GM23338 (cell line): ENCODE results near the gene PTPRA. TPM values are rescaled to one million over a fixed set of nuclear protein-coding genes. Genes with fewer than 3 reads are reported as not detected.

ENCODE experiments used
- ATAC-seq: fragments of 200-7000 bp; cut with Tn5 transposase; 3 replicates; pipeline ENCODE4 v1.9.1; 2020
- DNase-seq: peaks from one replicate; pipeline ENCODE4 v3.0.0-alpha.2; 2015; ENCODE audit warnings: low spot score
- H2AFZ ChIP-seq: fragments of 200-600 bp; sonication (generic); 2 replicates; pipeline ENCODE4 v1.8.0; 2016; ENCODE audit warnings: antibody characterized with exemption, mild to moderate bottlenecking, moderate library complexity
- H3F3A ChIP-seq: fragments of 200-600 bp; sonication (generic); replicated peaks from 2 replicates; pipeline ENCODE4 v1.8.0; 2017; ENCODE audit warnings: antibody characterized with exemption, mixed run types, low read depth
- H3K27ac ChIP-seq: fragments of 200-600 bp; sonication (generic); 2 replicates; pipeline ENCODE4 v1.6.1; 2016; ENCODE audit warnings: low read depth
- H3K27me3 ChIP-seq: fragments of 200-600 bp; sonication (generic); 2 replicates; pipeline ENCODE4 v1.8.0; 2016; ENCODE audit warnings: mild to moderate bottlenecking, mixed run types, moderate library complexity; ENCODE audit not compliant: insufficient read depth
- H3K36me3 ChIP-seq: fragments of 200-600 bp; sonication (generic); 2 replicates; pipeline ENCODE4 v1.8.0; 2016; ENCODE audit warnings: mild to moderate bottlenecking; ENCODE audit not compliant: insufficient read depth
- H3K4me1 ChIP-seq: fragments of 200-600 bp; sonication (generic); 2 replicates; pipeline ENCODE4 v1.8.0; 2016; ENCODE audit warnings: mild to moderate bottlenecking, moderate library complexity; ENCODE audit not compliant: insufficient read depth
- H3K4me2 ChIP-seq: fragments of 200-600 bp; sonication (generic); 2 replicates; pipeline ENCODE4 v1.7.1; 2017; ENCODE audit warnings: mixed run types
- H3K4me3 ChIP-seq: fragments of 200-600 bp; sonication (generic); 2 replicates; pipeline ENCODE4 v1.6.1; 2016; ENCODE audit warnings: mixed run types
- H3K79me2 ChIP-seq: fragments of 200-600 bp; sonication (generic); replicated peaks from 2 replicates; pipeline ENCODE4 v1.8.0; 2017; ENCODE audit warnings: mild to moderate bottlenecking; ENCODE audit not compliant: insufficient read depth
- H3K9me2 ChIP-seq: fragments of 200-600 bp; sonication (generic); 2 replicates; pipeline ENCODE4 v1.8.0; 2017; ENCODE audit not compliant: insufficient read depth
- H4K20me1 ChIP-seq: fragments of 200-600 bp; sonication (generic); replicated peaks from 2 replicates; pipeline ENCODE4 v1.8.0; 2017; ENCODE audit warnings: mild to moderate bottlenecking; ENCODE audit not compliant: insufficient read depth
- H3K27ac Mint-ChIP-seq: 2 replicates; pipeline ENCODE4 v1.8.0; 2020; ENCODE audit warnings: inconsistent platforms, mild to moderate bottlenecking, moderate library complexity, mixed read lengths
- H3K27me3 Mint-ChIP-seq: 3 replicates; pipeline ENCODE4 v1.8.0; 2022; ENCODE audit warnings: low read depth, mild to moderate bottlenecking, moderate library complexity, mixed read lengths, inconsistent platforms; ENCODE audit not compliant: insufficient read depth, poor library complexity
- H3K36me3 Mint-ChIP-seq: 3 replicates; pipeline ENCODE4 v1.8.0; 2021; ENCODE audit warnings: low read depth, mild to moderate bottlenecking, inconsistent platforms, moderate library complexity, mixed read lengths
- H3K4me1 Mint-ChIP-seq: 3 replicates; pipeline ENCODE4 v1.8.0; 2020; ENCODE audit warnings: mild to moderate bottlenecking, inconsistent platforms, mixed read lengths
- H3K4me3 Mint-ChIP-seq: 3 replicates; pipeline ENCODE4 v1.8.0; 2021; ENCODE audit warnings: moderate library complexity, mild to moderate bottlenecking, inconsistent platforms, mixed read lengths
- H3K9me3 Mint-ChIP-seq: 3 replicates; pipeline ENCODE4 v1.8.0; 2020; ENCODE audit warnings: moderate library complexity, mild to moderate bottlenecking, inconsistent platforms, mixed read lengths
- CREB1 ChIP-seq: fragments of 250-450 bp; sonication (Bioruptor Pico); IDR thresholded peaks from 2 replicates; pipeline ENCODE4 v1.5.0; 2020; ENCODE audit warnings: low read depth, mild to moderate bottlenecking, moderate library complexity
- CTCF ChIP-seq, 2 experiments: fragments of 200-600 bp in 1 of 2; sonication (generic) in 1 of 2; conservative IDR thresholded peaks; 2 replicates each; pipeline versions ENCODE4 v1.5.1 to v1.6.1; 2016 to 2017; ENCODE audit warnings: antibody characterized with exemption in 2 of 2, low read depth in 2 of 2, mild to moderate bottlenecking in 2 of 2, moderate library complexity in 1 of 2
- ETS1 ChIP-seq: IDR thresholded peaks from 2 replicates; pipeline ENCODE4 v1.6.1; 2016; ENCODE audit warnings: antibody characterized with exemption
- EZH2 ChIP-seq: fragments of 200-600 bp; sonication (generic); IDR thresholded peaks from one replicate; pipeline ENCODE4 v1.8.0; 2017; ENCODE audit warnings: antibody characterized with exemption, mild to moderate bottlenecking, low read depth; ENCODE audit not compliant: unreplicated experiment
- EZH2phosphoT487 ChIP-seq: fragments of 200-600 bp; sonication (generic); IDR thresholded peaks from one replicate; pipeline ENCODE4 v1.8.1; 2018; ENCODE audit warnings: antibody characterized with exemption; ENCODE audit not compliant: unreplicated experiment
- JUNB ChIP-seq: IDR thresholded peaks from one replicate; pipeline ENCODE4 v1.6.1; 2016; ENCODE audit warnings: antibody characterized with exemption; ENCODE audit not compliant: unreplicated experiment
- NANOG ChIP-seq: IDR thresholded peaks from 2 replicates; pipeline ENCODE4 v1.6.1; 2016; ENCODE audit warnings: antibody characterized with exemption, borderline replicate concordance
- POLR2AphosphoS5 ChIP-seq: IDR thresholded peaks from 2 replicates; pipeline ENCODE4 v1.6.1; 2016; ENCODE audit warnings: antibody characterized with exemption, low read depth
- REST ChIP-seq: IDR thresholded peaks from one replicate; pipeline ENCODE4 v1.6.1; 2018; ENCODE audit warnings: antibody characterized with exemption; ENCODE audit not compliant: unreplicated experiment
- STAT1 ChIP-seq: IDR thresholded peaks from one replicate; pipeline ENCODE4 v1.6.1; 2016; ENCODE audit warnings: antibody characterized with exemption; ENCODE audit not compliant: unreplicated experiment
- ZNF114 ChIP-seq: fragments of 250-450 bp; sonication (Bioruptor Pico); IDR thresholded peaks from 2 replicates; pipeline ENCODE4 v1.5.0; 2020; ENCODE audit warnings: mild to moderate bottlenecking, moderate library complexity
- ZNF331 ChIP-seq: fragments of 250-450 bp; sonication (Bioruptor Pico); IDR thresholded peaks from 2 replicates; pipeline ENCODE4 v1.5.0; 2020; ENCODE audit warnings: low read depth, mild to moderate bottlenecking, moderate library complexity
- ZNF462 ChIP-seq: fragments of 250-450 bp; sonication (Bioruptor Pico); IDR thresholded peaks from 2 replicates; pipeline ENCODE4 v1.5.0; 2020; ENCODE audit warnings: mild to moderate bottlenecking, moderate library complexity
- polyA plus RNA-seq: library from polyadenylated mRNA; unstranded; fragments of >200 nt; fragmentation: Nextera tagmentation; extraction: Ambion mirVana; gene quantifications from 2 replicates; pipeline ENCODE4 v1.2.1, GENCODE V29; 2016
- total RNA-seq: library from RNA; depleted of rRNA; stranded (reverse); fragments of >200 nt; shearing (Covaris generic); gene quantifications from 2 replicates; pipeline ENCODE4 v1.2.3, GENCODE V29; 2014

Gene PTPRA
- total and polyA plus RNA-seq, 2 experiments from 2014 or later = 37.8 to 39.3 TPM

GRCh38 chr20:2919518-2920245 is 46.4 kb downstream of the PTPRA start:
- H3K36me3 Mint-ChIP-seq = peaks cover 11% of the 10 kb centered on the region; the same call in 2 of the 3 replicates
- Histone ChIP-seq H3K4me3 (no peak overlapping the region), H3K27me3 (no peaks in the 10 kb centered on the region), H3F3A (no peaks in the 10 kb centered on the region), H3K27ac (0 out of 2 replicates have a peak overlapping the region, but pooled peaks have one; percentile 14), H3K36me3 (peaks cover 6% of the 10 kb centered on the region; the same call in 1 of the 2 replicates), H3K79me2 (peaks cover 68% of the 10 kb centered on the region), H3K4me1 (peaks cover 50% of the 10 kb centered on the region), H4K20me1 (no peaks in the 10 kb centered on the region), H2AFZ (no peak overlapping the region), H3K9me2 (no peaks in the 10 kb centered on the region), H3K4me2 (peak overlapping the region; percentile 65; the same call in 1 of the 2 replicates)
- H3K4me3 Mint-ChIP-seq = no peak overlapping the region; the same call in 2 of the 3 replicates
- no peaks in the 10 kb centered on the region for H3K9me3 Mint-ChIP-seq
- H3K4me1 Mint-ChIP-seq = peaks cover 34% of the 10 kb centered on the region
- no peak for ATAC-seq
- peak overlapping the region; percentile 53; the same call in 1 of the 2 replicates for H3K27ac Mint-ChIP-seq
- H3K27me3 Mint-ChIP-seq = peaks cover 3% of the 10 kb centered on the region
- TF ChIP-seq ZNF462 (CRISPR knock-in tag) = no peak
- TF ChIP-seq ZNF331 = no peak
- no peak for TF ChIP-seq JUNB
- no peak for TF ChIP-seq ZNF114 (CRISPR knock-in tag)
- no peak for TF ChIP-seq NANOG
- no peak for TF ChIP-seq EZH2phosphoT487
- TF ChIP-seq REST = no peak
- TF ChIP-seq EZH2 = no peak
- no peak for TF ChIP-seq CREB1 (CRISPR knock-in tag)
- no peak for TF ChIP-seq ETS1
- no peak for TF ChIP-seq CTCF (conservative IDR thresholded peaks at IDR 0.05; ENCODE audit: low read depth in 2 of 2)
- TF ChIP-seq STAT1 = no peak
- TF ChIP-seq POLR2AphosphoS5 = no peak
- DNase-seq = no peak
